Measurements from ENCODE around the gene PUS7L. TPM values are rescaled to one million over a fixed set of nuclear protein-coding genes. Genes with fewer than 3 reads are reported as not detected.

PUS7L gene, protein sequence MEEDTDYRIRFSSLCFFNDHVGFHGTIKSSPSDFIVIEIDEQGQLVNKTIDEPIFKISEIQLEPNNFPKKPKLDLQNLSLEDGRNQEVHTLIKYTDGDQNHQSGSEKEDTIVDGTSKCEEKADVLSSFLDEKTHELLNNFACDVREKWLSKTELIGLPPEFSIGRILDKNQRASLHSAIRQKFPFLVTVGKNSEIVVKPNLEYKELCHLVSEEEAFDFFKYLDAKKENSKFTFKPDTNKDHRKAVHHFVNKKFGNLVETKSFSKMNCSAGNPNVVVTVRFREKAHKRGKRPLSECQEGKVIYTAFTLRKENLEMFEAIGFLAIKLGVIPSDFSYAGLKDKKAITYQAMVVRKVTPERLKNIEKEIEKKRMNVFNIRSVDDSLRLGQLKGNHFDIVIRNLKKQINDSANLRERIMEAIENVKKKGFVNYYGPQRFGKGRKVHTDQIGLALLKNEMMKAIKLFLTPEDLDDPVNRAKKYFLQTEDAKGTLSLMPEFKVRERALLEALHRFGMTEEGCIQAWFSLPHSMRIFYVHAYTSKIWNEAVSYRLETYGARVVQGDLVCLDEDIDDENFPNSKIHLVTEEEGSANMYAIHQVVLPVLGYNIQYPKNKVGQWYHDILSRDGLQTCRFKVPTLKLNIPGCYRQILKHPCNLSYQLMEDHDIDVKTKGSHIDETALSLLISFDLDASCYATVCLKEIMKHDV
- total RNA-seq, result 24.9 and 38.8 TPM in 2 replicates

GRCh38 chr12:43758728-43759563, at the start of gene PUS7L, which contains the start of gene IRAK4:
TSS of gene PUS7L (minus strand) at chr12:43758790. CDS start at chr12:43755245, 3,545 bp downstream.
TSS of gene IRAK4 (plus strand) at chr12:43758951. CDS start at chr12:43768112, 9,161 bp downstream.

GRCh38 chr12:43805860-43806736, 47.5 kb upstream of the PUS7L start, which contains the start of gene TWF1:
TSS of gene TWF1 (minus strand) at chr12:43806317. CDS start at chr12:43806245, 72 bp downstream.

Other genes starting within 250 kb of the PUS7L start
- gene ADAMTS20, start 206.6 kb downstream of the PUS7L start, total RNA-seq, result not detected in 2 replicates
- 22.6 and 26.1 TPM in 2 replicates for gene IRAK4, start 161 bp upstream of the PUS7L start, total RNA-seq
- gene TWF1, start 47.5 kb upstream of the PUS7L start, total RNA-seq, result 177 and 216 TPM in 2 replicates
- gene TMEM117, start 77.3 kb upstream of the PUS7L start, total RNA-seq, result 9.2 and 11.4 TPM in 2 replicates

Data from uterine smooth muscle cell (primary cell).